Activated CD4-positive, alpha-beta T cell treated with anti-CD3 and anti-CD28 coated beads, Interleukin-2, Interleukin-6, amounts not matched to agents 100 ng/mL and 50 ng/mL, durations not matched to agents 16 hours and 8 hours (primary cell): ENCODE results near the gene DCAF15.
"Not testable (repeated sequence)": the region's sequence is repeated elsewhere in the genome, so short reads cannot be mapped to it uniquely, and the experiment has no call there.

Source experiments
- DNase-seq: peaks from one replicate; pipeline ENCODE4 v3.0.0-alpha.2; 2020

Gene DCAF15

DNA sequence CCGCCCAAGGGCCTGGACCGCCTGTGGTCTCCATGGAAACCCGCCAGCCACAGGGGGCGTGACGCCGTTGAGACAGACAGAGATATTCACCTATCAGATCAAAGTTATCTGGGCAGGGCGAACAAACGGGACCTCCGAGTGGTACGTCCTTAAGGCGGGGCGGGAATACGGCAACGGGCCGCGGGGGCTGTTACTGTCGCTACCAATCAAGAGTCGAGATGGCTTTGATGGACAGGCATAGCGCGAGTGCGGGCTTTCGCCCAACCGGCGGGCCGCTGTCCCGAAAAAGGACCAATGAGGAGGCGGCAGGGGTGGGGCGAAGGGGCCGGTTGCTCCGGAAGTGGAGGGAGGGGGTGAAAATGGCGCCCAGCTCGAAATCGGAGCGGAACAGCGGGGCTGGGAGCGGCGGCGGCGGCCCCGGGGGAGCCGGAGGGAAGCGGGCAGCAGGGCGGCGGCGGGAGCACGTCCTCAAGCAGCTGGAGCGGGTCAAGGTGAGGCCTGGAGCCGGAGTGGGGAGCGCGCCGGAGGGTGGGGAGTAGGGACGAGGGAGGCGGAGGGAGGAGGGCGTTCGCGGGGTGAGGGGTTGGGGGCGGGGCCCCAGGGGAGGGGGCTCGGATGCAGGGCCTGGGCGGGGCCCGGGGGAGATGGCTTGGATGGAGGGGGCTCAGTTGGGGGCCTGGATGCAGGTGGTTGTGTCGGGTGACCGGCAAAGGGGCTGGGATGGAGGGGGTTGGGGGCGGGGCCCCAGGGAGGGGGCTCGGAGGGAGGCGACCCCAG is at the start of gene DCAF15:
DCAF15 (plus strand) TSS at position 356 of the 777 bp plus-strand sequence; CDS start at position 360, 4 bp downstream.
- DNase-seq: peak; percentile 100

DNA sequence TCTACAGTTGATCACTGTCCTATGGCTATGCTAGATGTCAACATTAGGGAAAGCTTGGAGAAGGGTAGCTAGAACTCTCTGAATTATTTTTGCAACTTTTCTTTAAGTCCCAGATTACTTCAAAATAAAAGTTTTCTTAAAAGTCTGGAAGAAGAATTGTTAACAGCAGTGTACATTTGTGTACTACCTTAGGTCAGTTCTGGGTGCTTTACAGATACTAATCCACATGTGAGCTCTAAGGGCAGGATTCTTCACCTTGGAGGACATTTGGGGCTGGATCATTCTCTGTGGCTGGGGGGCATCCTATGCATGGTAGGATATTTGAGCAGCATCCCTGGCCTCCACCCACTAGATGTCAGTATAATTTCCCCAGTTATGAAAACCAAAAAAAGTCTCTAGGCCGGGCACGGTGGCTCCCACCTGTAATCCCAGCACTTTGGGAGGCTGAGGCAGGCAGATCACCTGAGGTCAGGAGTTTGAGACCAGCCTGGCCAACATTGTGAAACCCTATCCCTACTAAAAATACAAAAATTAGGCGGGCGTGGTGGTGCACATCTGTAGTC is 49.2 kb upstream of the DCAF15 start:
- peak; percentile 54 for DNase-seq

DNA sequence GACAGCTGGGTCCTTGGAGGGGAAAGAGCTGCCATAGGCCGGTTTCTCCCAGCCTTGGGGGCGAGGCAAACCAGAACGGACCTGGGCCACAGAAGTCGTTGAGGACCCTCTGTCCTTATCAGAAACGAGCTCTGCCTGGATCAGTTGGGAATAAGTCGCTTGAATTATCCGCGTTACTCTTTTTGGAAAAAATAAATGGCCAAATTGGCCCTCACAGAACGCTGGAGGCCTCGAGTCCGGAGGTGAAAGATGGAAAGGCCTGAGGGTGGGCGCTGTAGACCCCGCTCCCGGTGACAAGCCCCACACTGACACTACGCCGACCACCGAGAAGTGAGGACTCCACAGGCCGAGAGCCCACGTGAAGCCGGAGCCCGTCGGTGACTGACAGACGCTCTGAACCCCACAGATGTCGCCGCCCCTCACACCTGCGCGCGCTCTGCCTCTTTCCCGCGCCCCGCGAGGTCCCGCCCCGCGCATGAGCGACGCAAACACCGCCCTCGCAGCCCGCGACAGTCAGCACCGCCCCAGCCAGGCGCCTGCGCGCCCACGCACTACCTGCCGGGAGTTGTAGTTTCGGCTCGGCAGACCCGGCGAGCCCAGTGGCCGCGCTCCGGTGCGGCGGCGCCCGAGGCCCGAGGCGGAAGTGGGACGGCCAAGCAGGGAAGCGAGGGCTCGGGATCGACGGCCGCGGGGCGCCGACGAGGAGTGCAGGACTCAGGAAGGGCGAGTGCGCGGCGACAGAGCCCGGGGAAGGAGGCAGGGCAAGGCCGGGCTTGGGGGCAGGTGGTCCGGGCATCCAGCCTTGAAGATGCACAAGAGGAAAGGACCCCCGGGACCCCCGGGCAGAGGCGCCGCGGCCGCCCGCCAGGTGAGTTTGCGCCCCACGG is 46.4 kb upstream of the DCAF15 start, which contains the start of the genes BRME1 and CC2D1A:
BRME1 (minus strand) TSS at position 484 of the 887 bp plus-strand sequence. CDS start 1,225 bp downstream, outside the sequence.
CC2D1A (plus strand) TSS at position 568 of the 887 bp plus-strand sequence; CDS start at position 809, 241 bp downstream.
- DNase-seq: peak; percentile 97

- peak; percentile 13 for DNase-seq
Observed at GRCh38 chr19:13906521-13906904, 45.8 kb upstream of the DCAF15 start.

DNA sequence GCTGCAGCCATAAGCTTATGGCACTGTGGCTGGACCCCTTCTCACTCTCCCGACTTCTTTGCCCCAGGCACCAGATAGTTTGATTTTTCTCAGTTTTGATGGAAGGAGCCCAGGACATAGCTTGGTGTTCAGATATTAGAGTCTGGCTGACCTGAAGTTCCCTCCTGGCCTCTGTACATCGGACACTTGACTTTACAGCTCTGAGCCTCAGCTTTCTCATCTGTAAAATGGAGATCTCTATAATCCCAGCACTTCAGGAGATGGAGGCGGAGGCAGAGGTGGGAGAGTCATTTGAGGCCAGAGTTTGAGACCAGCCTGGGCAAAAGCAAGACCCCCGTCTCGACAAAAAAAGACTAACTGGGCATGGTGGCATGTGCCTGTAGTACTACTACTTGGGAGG is 45.4 kb upstream of the DCAF15 start:
- DNase-seq: no peak

DNA sequence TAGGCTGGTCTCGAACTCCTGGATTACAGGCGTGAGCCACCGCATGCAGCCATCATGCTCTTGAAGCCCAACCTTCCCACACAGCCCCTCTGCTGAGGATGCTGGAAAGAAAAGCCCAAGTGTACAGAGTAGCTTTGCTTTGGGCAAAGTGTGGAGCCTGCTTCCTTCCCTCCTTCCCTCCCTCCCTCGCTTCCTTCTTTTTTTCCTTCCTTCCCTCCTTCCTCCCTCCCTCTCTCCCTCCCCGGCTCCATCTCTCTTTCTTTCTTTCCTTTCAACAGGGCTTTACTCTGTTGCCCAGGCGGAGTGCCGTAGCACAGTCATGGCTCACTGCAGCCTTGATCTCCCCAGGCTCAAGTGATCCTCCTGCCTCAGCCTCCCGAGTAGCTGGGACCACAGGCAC is 43.6 kb upstream of the DCAF15 start:
- no peak for DNase-seq

DNA sequence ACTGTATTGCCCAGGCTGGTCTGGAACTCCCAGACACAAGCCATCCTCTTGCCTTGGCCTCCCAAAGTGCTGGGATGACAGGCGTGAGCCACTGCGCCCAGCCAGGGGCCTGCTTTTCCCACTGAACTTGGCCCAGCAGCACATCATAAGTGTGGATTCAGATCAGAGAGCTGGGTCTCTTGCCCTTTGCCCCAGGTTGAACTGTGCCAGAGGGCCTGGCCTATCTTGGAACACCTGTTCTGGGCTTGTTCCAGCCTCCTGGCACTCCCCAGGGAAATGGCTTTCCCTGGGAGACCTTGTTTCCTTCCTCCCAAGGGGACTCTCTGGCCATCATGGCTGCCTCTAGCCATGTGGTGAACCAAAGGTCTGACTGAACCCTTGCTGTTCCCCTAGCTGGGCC is 42.9 kb upstream of the DCAF15 start:
- DNase-seq: no peak

GRCh38 chr19:13913352-13913751 is 39.0 kb upstream of the DCAF15 start:
- no peak for DNase-seq

GRCh38 chr19:13914777-13915176 is 37.5 kb upstream of the DCAF15 start:
- no peak for DNase-seq

DNA sequence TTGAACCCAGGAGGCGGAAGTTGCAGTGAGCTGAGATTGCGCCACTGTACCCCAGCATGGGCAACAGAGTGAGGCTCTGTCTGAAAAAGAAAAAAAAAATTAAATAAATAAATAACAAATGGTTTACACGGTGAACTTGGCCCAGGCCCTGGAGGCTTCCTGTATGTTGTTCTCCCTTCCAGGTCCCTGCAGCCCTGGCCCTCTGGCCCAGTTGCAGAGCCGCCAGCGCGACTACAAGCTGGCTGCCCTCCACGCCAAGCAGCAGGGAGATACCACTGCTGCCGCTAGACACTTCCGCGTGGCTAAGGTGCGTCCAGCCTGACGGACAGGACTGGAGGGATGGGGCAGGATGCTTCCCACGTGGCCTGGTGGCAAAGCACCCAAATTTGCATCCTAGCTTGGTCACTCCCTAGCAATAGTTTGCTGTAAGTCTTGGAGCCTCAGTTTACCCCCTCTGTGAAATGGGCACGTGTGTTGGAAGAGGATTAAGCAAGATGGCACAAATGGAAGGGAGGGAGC is 34.4 kb upstream of the DCAF15 start:
- no peak for DNase-seq

GRCh38 chr19:13918726-13919411 is 33.4 kb upstream of the DCAF15 start:
- no peak for DNase-seq

- no peak for DNase-seq
Observed at GRCh38 chr19:13920524-13920923, 31.8 kb upstream of the DCAF15 start.

GRCh38 chr19:13920940-13921747 is 31.2 kb upstream of the DCAF15 start:
- peak; percentile 72 for DNase-seq

- not testable (repeated sequence) for DNase-seq
Observed at GRCh38 chr19:13922118-13922517, 30.2 kb upstream of the DCAF15 start.

DNA sequence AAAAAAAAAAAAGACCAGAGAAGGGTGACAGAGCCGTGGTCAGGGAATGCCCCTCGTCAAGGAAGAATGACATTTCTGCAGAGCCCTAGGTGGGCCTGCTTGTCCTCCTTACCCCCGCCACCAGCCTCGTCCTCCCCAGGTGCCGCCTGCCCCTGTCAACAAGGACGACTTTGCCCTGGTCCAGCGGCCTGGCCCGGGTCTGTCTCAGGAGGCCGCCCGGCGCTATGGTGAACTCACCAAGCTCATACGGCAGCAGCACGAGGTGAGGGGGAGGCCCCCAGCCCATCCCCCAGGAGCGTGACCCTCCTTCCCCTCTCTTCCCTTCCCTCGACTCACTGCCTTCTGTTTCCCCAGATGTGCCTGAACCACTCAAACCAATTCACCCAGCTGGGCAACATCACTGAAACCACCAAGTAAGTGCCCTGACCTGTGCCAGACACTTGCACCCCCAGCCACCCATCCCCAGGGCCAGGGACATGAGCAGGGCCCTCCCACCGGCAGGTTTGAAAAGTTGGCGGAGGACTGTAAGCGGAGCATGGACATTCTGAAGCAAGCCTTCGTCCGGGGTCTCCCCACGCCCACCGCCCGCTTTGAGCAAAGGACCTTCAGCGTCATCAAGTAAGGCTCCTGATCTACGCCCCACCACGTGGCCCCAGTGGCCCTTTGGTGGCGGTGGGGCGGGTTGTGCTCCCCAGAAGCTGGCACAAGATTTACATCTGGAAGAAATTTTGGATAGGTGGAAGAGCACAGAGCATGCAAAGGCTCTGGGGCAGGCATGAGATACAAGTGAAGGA is 28.9 kb upstream of the DCAF15 start:
- DNase-seq: no peak

DNA sequence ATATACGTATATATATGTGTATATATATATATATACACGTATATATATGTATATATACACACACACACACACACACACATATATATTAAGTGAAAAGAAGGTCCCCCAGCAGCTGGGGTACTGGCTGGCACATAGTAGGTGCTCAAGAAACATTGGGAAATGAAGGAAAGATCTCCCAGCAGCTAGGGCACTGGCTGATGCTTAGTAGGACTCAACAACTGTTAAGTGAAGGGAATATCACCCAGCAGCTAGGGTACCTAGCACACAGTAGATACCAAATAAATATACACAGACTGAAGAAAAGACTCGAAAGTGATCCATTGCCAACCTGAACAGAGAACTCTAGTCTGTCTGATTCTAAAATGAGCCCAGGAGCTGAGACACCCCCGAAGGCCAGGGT is 26.3 kb upstream of the DCAF15 start:
- no peak for DNase-seq

DNA sequence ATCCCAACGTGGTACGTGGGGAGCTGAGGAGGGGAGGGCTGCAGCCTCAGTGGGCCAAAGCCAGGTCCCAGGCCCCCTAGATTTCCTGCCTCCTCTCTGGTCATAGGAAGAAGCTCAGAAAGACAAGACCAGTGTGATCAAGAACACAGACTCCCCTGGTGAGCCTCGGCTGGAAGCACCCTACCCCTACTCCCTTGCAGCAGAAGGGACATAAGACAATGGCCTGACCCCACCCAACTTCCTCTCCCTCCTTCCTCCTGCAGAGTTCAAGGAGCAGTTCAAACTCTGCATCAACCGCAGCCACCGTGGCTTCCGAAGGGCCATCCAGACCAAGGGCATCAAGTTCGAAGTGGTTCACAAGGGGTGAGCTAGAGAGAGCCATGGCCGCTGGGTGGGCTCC is 25.6 kb upstream of the DCAF15 start:
- no peak for DNase-seq

- no peak for DNase-seq
Observed at GRCh38 chr19:13929340-13929739, 23.0 kb upstream of the DCAF15 start.

DNA sequence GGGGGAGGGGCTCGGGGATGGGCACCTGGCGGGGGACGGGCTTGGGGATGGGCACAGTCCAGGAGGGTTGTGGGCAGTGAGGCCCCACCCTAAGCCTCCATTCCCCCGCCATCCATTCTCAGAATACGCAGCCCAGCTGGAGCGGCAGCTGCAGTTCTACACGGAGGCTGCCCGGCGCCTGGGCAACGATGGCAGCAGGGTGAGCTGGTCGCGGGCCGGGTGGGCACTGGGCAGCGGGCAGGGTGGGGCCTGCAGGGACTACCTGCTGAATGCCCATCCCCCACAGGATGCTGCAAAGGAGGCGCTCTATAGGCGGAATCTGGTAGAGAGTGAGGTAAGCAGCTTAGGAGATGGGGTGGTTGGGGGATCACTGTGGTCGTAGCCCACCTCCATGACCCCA is 22.4 kb upstream of the DCAF15 start:
- DNase-seq: no peak

- no peak for DNase-seq
Observed at GRCh38 chr19:13930402-13930801, 21.9 kb upstream of the DCAF15 start.
